HFF-Myc (cell line): Measurements from ENCODE around the gene ADD2.

Experiments
- DNase-seq: peaks from one replicate; pipeline ENCODE4 v3.0.0-alpha.2; 2011; ENCODE audit warnings: low read depth; ENCODE audit errors: extremely low read depth
- H3K4me3 ChIP-seq: replicated peaks from 2 replicates; pipeline ENCODE4 v1.5.1; 2011; ENCODE audit warnings: low read depth, mild to moderate bottlenecking, control low read depth, low read length
- CTCF ChIP-seq: IDR thresholded peaks from 2 replicates; pipeline ENCODE4 v1.5.1; 2012; ENCODE audit warnings: mild to moderate bottlenecking, low read depth, low read length, control low read depth; ENCODE audit errors: missing control alignments

The ADD2 gene

GRCh38 chr2:70767699-70768589 lies at the start of gene ADD2:
Gene ADD2, minus strand, starts transcription at chr2:70768200. Its CDS starts 61,792 bp downstream, at chr2:70706408.
- H3K4me3 ChIP-seq, result 0 out of 2 replicates have a peak within 1 kb of the TSS, but pooled peaks have one; percentile 11
- DNase-seq, result no peak

GRCh38 chr2:70817284-70817954 lies 49.4 kb upstream of the ADD2 start:
- DNase-seq, result no peak
- no peak overlapping the region for H3K4me3 ChIP-seq
- no peak for TF ChIP-seq CTCF

More at GRCh38 chr2:70767699-70768589, at the start of gene ADD2:
- TF ChIP-seq CTCF, result peak; percentile 6

GRCh38 chr2:70816726-70817125 lies 48.7 kb upstream of the ADD2 start:
- no peak for TF ChIP-seq CTCF
- H3K4me3 ChIP-seq, result no peak overlapping the region
- no peak for DNase-seq

- H3K4me3 ChIP-seq, result no peak overlapping the region
- no peak for TF ChIP-seq CTCF
- DNase-seq, result no peak
Observed at GRCh38 chr2:70808983-70809958, 41.3 kb upstream of the ADD2 start.

GRCh38 chr2:70807828-70808118 lies 39.8 kb upstream of the ADD2 start:
- no peak for DNase-seq
- H3K4me3 ChIP-seq, result no peak overlapping the region
- TF ChIP-seq CTCF, result no peak

- no peak for DNase-seq
- TF ChIP-seq CTCF, result no peak
- H3K4me3 ChIP-seq, result no peak overlapping the region
Observed at GRCh38 chr2:70807102-70807827, 39.3 kb upstream of the ADD2 start.
